GM12878 (cell line): Measurements from ENCODE around the gene ITPRIP. TPM values are rescaled to one million over a fixed set of nuclear protein-coding genes. Genes with fewer than 3 reads are reported as not detected.

Experiments used
- ESRRA ChIP-seq: IDR thresholded peaks from 2 replicates; pipeline ENCODE4 v1.6.1; 2012; ENCODE audit warnings: mild to moderate bottlenecking, low read length, improper control_type of control experiment
- KDM1A ChIP-seq: fragments of 200-600 bp; sonication (generic); IDR thresholded peaks from 2 replicates; pipeline ENCODE4 v1.6.1; 2016; ENCODE audit warnings: borderline replicate concordance
- NR2F1 ChIP-seq: fragments of 450-650 bp; conservative IDR thresholded peaks from 2 replicates; pipeline ENCODE4 v1.6.1; 2017; ENCODE audit warnings: mild to moderate bottlenecking
- PML ChIP-seq: IDR thresholded peaks from 2 replicates; pipeline ENCODE4 v1.6.1; 2012; ENCODE audit warnings: low read length, inconsistent platforms
- POLR2AphosphoS5 ChIP-seq: IDR thresholded peaks from 2 replicates; pipeline ENCODE4 v1.6.1; 2011; ENCODE audit warnings: mild to moderate bottlenecking, low read length, inconsistent platforms
- SUPT20H ChIP-seq: IDR thresholded peaks from 2 replicates; pipeline ENCODE4 v1.6.1; 2011; ENCODE audit warnings: low read depth, mild to moderate bottlenecking, low read length, moderate library complexity, borderline replicate concordance; ENCODE audit not compliant: control insufficient read depth
- TAF1 ChIP-seq: IDR thresholded peaks from 2 replicates; pipeline ENCODE4 v1.6.1; 2011; ENCODE audit warnings: mild to moderate bottlenecking, low read depth, low read length, borderline replicate concordance
- TCF3 ChIP-seq: IDR thresholded peaks from 2 replicates; pipeline ENCODE4 v1.6.1; 2012; ENCODE audit warnings: low read depth, mild to moderate bottlenecking, low read length, borderline replicate concordance; ENCODE audit not compliant: insufficient read depth
- ZNF24 ChIP-seq: fragments of 450-650 bp; IDR thresholded peaks from 2 replicates; pipeline ENCODE4 v1.6.1; 2017; ENCODE audit warnings: antibody characterized with exemption, mild to moderate bottlenecking
- polyA plus RNA-seq, 11 experiments: library from polyadenylated mRNA; depleted of rRNA in 4 of 11; unstranded in 6 of 11; stranded (reverse) in 5 of 11; fragments of >200 nt; fragmentation: Nextera tagmentation in 4 of 11; fragmentation: Illumina TruSeq in 1 of 11; extraction: Ambion mirVana in 4 of 11; extraction: Trizol in 1 of 11; gene quantifications; 1 replicate in 1 of 11; 2 replicates in 10 of 11; pipeline versions ENCODE4 v1.2.1 to v1.2.3, GENCODE V29; 2011 to 2016; ENCODE audit warnings: inconsistent platforms in 2 of 11, missing spikeins in 2 of 11, low read depth in 1 of 11
- total RNA-seq, 4 experiments: library from RNA; depleted of rRNA in 3 of 4; stranded (reverse); fragments of >200 nt in 3 of 4; fragmentation: Illumina TruSeq in 1 of 4; extraction: Trizol in 1 of 4; gene quantifications; 2 replicates each; pipeline versions ENCODE4 v1.2.1 to v1.2.3, GENCODE V29; 2013 to 2021
- TF ChIP-seq, protein P1 (sequence below): fragments of 450-650 bp; IDR thresholded peaks from 2 replicates; pipeline ENCODE4 v1.6.1; 2017; ENCODE audit warnings: antibody characterized with exemption, mild to moderate bottlenecking, moderate library complexity
- TF ChIP-seq, protein P2 (sequence below): IDR thresholded peaks from 2 replicates; pipeline ENCODE4 v1.6.1; 2012; ENCODE audit warnings: mild to moderate bottlenecking, low read depth, low read length
- TF ChIP-seq, protein P3 (sequence below): IDR thresholded peaks from 2 replicates; pipeline ENCODE4 v1.6.1; 2011; ENCODE audit warnings: mild to moderate bottlenecking, low read depth, low read length, moderate library complexity; ENCODE audit not compliant: insufficient replicate concordance
- TF ChIP-seq, protein P4 (sequence below): fragments of 450-650 bp; IDR thresholded peaks from 2 replicates; pipeline ENCODE4 v1.6.1; 2017; ENCODE audit warnings: borderline replicate concordance
- TF ChIP-seq, protein P5 (sequence below): fragments of 450-650 bp; IDR thresholded peaks from 2 replicates; pipeline ENCODE4 v1.6.1; 2016; ENCODE audit warnings: mild to moderate bottlenecking, moderate library complexity, borderline replicate concordance

Gene ITPRIP
- total and polyA plus RNA-seq, 10 of the 15 experiments (the other 5 are each of a cell fraction or from before 2014, with no cell fraction given), result 0.82 to 10.4 (median 5.9) TPM

DNA sequence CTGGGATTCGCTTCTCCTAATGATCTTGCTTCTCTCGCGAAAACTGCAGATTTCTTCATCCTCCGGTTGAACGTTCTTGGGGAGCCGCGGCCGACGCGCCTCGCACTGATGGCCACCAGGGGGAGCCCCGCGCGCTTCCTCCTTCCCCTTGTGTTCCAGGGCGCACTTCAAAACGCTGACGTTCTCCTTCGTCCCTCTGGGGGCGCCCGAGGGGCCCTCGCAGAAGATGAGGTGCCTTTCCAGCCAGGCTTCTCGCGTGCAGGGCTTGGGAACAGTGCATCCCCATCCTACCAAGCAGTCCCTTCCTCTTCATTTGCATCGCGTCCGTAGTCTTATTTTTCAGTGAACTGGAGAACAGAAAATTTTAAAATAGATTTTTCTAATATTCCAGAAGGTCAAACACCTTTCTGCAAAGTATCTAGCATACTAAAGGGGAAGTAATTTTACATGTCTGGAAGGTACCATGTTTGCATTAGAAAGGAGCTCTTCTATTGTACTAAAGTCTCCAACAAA, 46.8 kb downstream of the ITPRIP start (continued):
- TF ChIP-seq SUPT20H (no peak), KDM1A (no peak), NR2F1 (no peak), TCF3 (no peak), ZNF24 (no peak), POLR2AphosphoS5 (no peak), ESRRA (no peak), TAF1 (no peak), PML (no peak)
- TF ChIP-seq, protein P1, sequence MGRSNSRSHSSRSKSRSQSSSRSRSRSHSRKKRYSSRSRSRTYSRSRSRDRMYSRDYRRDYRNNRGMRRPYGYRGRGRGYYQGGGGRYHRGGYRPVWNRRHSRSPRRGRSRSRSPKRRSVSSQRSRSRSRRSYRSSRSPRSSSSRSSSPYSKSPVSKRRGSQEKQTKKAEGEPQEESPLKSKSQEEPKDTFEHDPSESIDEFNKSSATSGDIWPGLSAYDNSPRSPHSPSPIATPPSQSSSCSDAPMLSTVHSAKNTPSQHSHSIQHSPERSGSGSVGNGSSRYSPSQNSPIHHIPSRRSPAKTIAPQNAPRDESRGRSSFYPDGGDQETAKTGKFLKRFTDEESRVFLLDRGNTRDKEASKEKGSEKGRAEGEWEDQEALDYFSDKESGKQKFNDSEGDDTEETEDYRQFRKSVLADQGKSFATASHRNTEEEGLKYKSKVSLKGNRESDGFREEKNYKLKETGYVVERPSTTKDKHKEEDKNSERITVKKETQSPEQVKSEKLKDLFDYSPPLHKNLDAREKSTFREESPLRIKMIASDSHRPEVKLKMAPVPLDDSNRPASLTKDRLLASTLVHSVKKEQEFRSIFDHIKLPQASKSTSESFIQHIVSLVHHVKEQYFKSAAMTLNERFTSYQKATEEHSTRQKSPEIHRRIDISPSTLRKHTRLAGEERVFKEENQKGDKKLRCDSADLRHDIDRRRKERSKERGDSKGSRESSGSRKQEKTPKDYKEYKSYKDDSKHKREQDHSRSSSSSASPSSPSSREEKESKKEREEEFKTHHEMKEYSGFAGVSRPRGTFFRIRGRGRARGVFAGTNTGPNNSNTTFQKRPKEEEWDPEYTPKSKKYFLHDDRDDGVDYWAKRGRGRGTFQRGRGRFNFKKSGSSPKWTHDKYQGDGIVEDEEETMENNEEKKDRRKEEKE, result no peak
- TF ChIP-seq, protein P2, sequence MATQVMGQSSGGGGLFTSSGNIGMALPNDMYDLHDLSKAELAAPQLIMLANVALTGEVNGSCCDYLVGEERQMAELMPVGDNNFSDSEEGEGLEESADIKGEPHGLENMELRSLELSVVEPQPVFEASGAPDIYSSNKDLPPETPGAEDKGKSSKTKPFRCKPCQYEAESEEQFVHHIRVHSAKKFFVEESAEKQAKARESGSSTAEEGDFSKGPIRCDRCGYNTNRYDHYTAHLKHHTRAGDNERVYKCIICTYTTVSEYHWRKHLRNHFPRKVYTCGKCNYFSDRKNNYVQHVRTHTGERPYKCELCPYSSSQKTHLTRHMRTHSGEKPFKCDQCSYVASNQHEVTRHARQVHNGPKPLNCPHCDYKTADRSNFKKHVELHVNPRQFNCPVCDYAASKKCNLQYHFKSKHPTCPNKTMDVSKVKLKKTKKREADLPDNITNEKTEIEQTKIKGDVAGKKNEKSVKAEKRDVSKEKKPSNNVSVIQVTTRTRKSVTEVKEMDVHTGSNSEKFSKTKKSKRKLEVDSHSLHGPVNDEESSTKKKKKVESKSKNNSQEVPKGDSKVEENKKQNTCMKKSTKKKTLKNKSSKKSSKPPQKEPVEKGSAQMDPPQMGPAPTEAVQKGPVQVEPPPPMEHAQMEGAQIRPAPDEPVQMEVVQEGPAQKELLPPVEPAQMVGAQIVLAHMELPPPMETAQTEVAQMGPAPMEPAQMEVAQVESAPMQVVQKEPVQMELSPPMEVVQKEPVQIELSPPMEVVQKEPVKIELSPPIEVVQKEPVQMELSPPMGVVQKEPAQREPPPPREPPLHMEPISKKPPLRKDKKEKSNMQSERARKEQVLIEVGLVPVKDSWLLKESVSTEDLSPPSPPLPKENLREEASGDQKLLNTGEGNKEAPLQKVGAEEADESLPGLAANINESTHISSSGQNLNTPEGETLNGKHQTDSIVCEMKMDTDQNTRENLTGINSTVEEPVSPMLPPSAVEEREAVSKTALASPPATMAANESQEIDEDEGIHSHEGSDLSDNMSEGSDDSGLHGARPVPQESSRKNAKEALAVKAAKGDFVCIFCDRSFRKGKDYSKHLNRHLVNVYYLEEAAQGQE, result no peak
- TF ChIP-seq, protein P3, sequence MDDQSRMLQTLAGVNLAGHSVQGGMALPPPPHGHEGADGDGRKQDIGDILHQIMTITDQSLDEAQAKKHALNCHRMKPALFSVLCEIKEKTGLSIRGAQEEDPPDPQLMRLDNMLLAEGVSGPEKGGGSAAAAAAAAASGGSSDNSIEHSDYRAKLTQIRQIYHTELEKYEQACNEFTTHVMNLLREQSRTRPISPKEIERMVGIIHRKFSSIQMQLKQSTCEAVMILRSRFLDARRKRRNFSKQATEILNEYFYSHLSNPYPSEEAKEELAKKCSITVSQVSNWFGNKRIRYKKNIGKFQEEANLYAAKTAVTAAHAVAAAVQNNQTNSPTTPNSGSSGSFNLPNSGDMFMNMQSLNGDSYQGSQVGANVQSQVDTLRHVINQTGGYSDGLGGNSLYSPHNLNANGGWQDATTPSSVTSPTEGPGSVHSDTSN, result no peak
- TF ChIP-seq, protein P4, sequence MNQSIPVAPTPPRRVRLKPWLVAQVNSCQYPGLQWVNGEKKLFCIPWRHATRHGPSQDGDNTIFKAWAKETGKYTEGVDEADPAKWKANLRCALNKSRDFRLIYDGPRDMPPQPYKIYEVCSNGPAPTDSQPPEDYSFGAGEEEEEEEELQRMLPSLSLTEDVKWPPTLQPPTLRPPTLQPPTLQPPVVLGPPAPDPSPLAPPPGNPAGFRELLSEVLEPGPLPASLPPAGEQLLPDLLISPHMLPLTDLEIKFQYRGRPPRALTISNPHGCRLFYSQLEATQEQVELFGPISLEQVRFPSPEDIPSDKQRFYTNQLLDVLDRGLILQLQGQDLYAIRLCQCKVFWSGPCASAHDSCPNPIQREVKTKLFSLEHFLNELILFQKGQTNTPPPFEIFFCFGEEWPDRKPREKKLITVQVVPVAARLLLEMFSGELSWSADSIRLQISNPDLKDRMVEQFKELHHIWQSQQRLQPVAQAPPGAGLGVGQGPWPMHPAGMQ, result no peak
- TF ChIP-seq, protein P5, sequence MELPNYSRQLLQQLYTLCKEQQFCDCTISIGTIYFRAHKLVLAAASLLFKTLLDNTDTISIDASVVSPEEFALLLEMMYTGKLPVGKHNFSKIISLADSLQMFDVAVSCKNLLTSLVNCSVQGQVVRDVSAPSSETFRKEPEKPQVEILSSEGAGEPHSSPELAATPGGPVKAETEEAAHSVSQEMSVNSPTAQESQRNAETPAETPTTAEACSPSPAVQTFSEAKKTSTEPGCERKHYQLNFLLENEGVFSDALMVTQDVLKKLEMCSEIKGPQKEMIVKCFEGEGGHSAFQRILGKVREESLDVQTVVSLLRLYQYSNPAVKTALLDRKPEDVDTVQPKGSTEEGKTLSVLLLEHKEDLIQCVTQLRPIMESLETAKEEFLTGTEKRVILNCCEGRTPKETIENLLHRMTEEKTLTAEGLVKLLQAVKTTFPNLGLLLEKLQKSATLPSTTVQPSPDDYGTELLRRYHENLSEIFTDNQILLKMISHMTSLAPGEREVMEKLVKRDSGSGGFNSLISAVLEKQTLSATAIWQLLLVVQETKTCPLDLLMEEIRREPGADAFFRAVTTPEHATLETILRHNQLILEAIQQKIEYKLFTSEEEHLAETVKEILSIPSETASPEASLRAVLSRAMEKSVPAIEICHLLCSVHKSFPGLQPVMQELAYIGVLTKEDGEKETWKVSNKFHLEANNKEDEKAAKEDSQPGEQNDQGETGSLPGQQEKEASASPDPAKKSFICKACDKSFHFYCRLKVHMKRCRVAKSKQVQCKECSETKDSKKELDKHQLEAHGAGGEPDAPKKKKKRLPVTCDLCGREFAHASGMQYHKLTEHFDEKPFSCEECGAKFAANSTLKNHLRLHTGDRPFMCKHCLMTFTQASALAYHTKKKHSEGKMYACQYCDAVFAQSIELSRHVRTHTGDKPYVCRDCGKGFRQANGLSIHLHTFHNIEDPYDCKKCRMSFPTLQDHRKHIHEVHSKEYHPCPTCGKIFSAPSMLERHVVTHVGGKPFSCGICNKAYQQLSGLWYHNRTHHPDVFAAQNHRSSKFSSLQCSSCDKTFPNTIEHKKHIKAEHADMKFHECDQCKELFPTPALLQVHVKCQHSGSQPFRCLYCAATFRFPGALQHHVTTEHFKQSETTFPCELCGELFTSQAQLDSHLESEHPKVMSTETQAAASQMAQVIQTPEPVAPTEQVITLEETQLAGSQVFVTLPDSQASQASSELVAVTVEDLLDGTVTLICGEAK, result no peak
